Measurements from ENCODE around the gene EMSY.

EMSY gene

GRCh38 chr11:76587820-76588454 lies 143.1 kb downstream of the EMSY start:
- TF ChIP-seq CTCF (IDR thresholded peaks at IDR 0.05; ENCODE audit: borderline replicate concordance, insufficient read depth, low read depth, low read length) = no peak

GRCh38 chr11:76588455-76589325 lies 143.9 kb downstream of the EMSY start:
- TF ChIP-seq CTCF (IDR thresholded peaks at IDR 0.05; ENCODE audit: borderline replicate concordance, insufficient read depth, low read depth, low read length) = no peak
- H3K4me3 ChIP-seq (ENCODE audit: low read depth, low read length) = no peak overlapping the region

More at GRCh38 chr11:76587820-76588454, 143.1 kb downstream of the EMSY start:
- no peak overlapping the region for H3K4me3 ChIP-seq (ENCODE audit: low read depth, low read length)

GRCh38 chr11:76589477-76589876 lies 144.7 kb downstream of the EMSY start:
- H3K4me3 ChIP-seq (ENCODE audit: low read depth, low read length) = no peak overlapping the region
- TF ChIP-seq CTCF (IDR thresholded peaks at IDR 0.05; ENCODE audit: borderline replicate concordance, insufficient read depth, low read depth, low read length) = no peak

GRCh38 chr11:76589964-76590950 lies 145.4 kb downstream of the EMSY start:
- TF ChIP-seq CTCF (IDR thresholded peaks at IDR 0.05; ENCODE audit: borderline replicate concordance, insufficient read depth, low read depth, low read length) = no peak
- H3K4me3 ChIP-seq (ENCODE audit: low read depth, low read length) = no peak overlapping the region

GRCh38 chr11:76591416-76591815 lies 146.6 kb downstream of the EMSY start:
- no peak for TF ChIP-seq CTCF (IDR thresholded peaks at IDR 0.05; ENCODE audit: borderline replicate concordance, insufficient read depth, low read depth, low read length)
- no peak overlapping the region for H3K4me3 ChIP-seq (ENCODE audit: low read depth, low read length)

GRCh38 chr11:76592025-76592914 lies 147.5 kb downstream of the EMSY start:
- no peak overlapping the region for H3K4me3 ChIP-seq (ENCODE audit: low read depth, low read length)
- TF ChIP-seq CTCF (IDR thresholded peaks at IDR 0.05; ENCODE audit: borderline replicate concordance, insufficient read depth, low read depth, low read length) = no peak

Data from GM12875 (cell line).